H9 (cell line): ENCODE results near the gene C1QTNF9B. TPM values are rescaled to one million over a fixed set of nuclear protein-coding genes. Genes with fewer than 3 reads are reported as not detected.

ENCODE experiments used
- DNase-seq: peaks from one replicate; pipeline ENCODE4 v3.0.0-alpha.2; 2017
- H2AFZ ChIP-seq: one replicate; pipeline ENCODE4 v1.6.1; 2013; ENCODE audit warnings: mild to moderate bottlenecking, low read length, control low read depth, moderate library complexity
- H2AK5ac ChIP-seq: 2 replicates; pipeline ENCODE4 v1.6.1; 2013; ENCODE audit warnings: low read length, control low read depth, mixed read lengths; ENCODE audit not compliant: insufficient read length
- H2BK120ac ChIP-seq: one replicate; pipeline ENCODE4 v1.6.1; 2013; ENCODE audit warnings: low read depth, mild to moderate bottlenecking, low read length, control low read depth, inconsistent platforms; ENCODE audit not compliant: poor library complexity, severe bottlenecking
- H2BK12ac ChIP-seq: 2 replicates; pipeline ENCODE4 v1.6.1; 2013; ENCODE audit warnings: low read length, control low read depth, mixed read lengths, low read depth; ENCODE audit not compliant: insufficient read length
- H2BK15ac ChIP-seq: 2 replicates; pipeline ENCODE4 v1.6.1; 2013; ENCODE audit warnings: low read depth, low read length, control low read depth
- H2BK20ac ChIP-seq: one replicate; pipeline ENCODE4 v1.6.1; 2013; ENCODE audit warnings: low read depth, mild to moderate bottlenecking, low read length, control low read depth, inconsistent platforms; ENCODE audit not compliant: poor library complexity, severe bottlenecking
- H2BK5ac ChIP-seq: 2 replicates; pipeline ENCODE4 v1.6.1; 2013; ENCODE audit warnings: low read length, control low read depth, mixed read lengths; ENCODE audit not compliant: insufficient read length
- H3K14ac ChIP-seq: 2 replicates; pipeline ENCODE4 v1.6.1; 2013; ENCODE audit warnings: low read length, control low read depth; ENCODE audit not compliant: insufficient read depth
- H3K18ac ChIP-seq: 2 replicates; pipeline ENCODE4 v1.6.1; 2013; ENCODE audit warnings: low read depth, mild to moderate bottlenecking, mixed read lengths, low read length, control low read depth; ENCODE audit not compliant: insufficient read length
- H3K23ac ChIP-seq: 2 replicates; pipeline ENCODE4 v1.6.1; 2013; ENCODE audit warnings: low read length, control low read depth, mixed read lengths, low read depth; ENCODE audit not compliant: insufficient read length
- H3K23me2 ChIP-seq: 2 replicates; pipeline ENCODE4 v1.6.1; 2013; ENCODE audit warnings: low read depth, mild to moderate bottlenecking, mixed read lengths, low read length, control low read depth; ENCODE audit not compliant: insufficient read length, poor library complexity, severe bottlenecking
- H3K27ac ChIP-seq: 2 replicates; pipeline ENCODE4 v1.5.1; 2013; ENCODE audit warnings: low read length, control low read depth, mixed read lengths, low read depth; ENCODE audit not compliant: insufficient read length
- H3K27me3 ChIP-seq: 2 replicates; pipeline ENCODE4 v1.6.1; 2013; ENCODE audit warnings: low read length, control low read depth, inconsistent platforms; ENCODE audit not compliant: insufficient read depth
- H3K4ac ChIP-seq: 2 replicates; pipeline ENCODE4 v1.6.1; 2013; ENCODE audit warnings: low read depth, mild to moderate bottlenecking, control low read depth, inconsistent platforms, low read length, moderate library complexity
- H3K4me1 ChIP-seq: 2 replicates; pipeline ENCODE4 v1.6.1; 2013; ENCODE audit warnings: low read length, control low read depth, inconsistent platforms; ENCODE audit not compliant: insufficient read depth
- H3K4me2 ChIP-seq: 2 replicates; pipeline ENCODE4 v1.6.1; 2013; ENCODE audit warnings: low read length, control low read depth, mixed read lengths; ENCODE audit not compliant: insufficient read length, insufficient read depth
- H3K56ac ChIP-seq: 2 replicates; pipeline ENCODE4 v1.6.1; 2013; ENCODE audit warnings: low read depth, mild to moderate bottlenecking, mixed read lengths, low read length, control low read depth; ENCODE audit not compliant: insufficient read length
- H3K79me1 ChIP-seq: 2 replicates; pipeline ENCODE4 v1.6.1; 2013; ENCODE audit warnings: low read depth, mild to moderate bottlenecking, moderate library complexity, low read length, control low read depth, inconsistent platforms; ENCODE audit not compliant: insufficient read depth, poor library complexity, severe bottlenecking
- H3K79me2 ChIP-seq: 2 replicates; pipeline ENCODE4 v1.6.1; 2013; ENCODE audit warnings: low read length, control low read depth, inconsistent platforms; ENCODE audit not compliant: insufficient read depth
- H3K9ac ChIP-seq: 2 replicates; pipeline ENCODE4 v1.6.1; 2013; ENCODE audit warnings: low read length, control low read depth, mixed read lengths; ENCODE audit not compliant: insufficient read length; ENCODE audit errors: extremely low read depth
- H3K9me3 ChIP-seq: one replicate; pipeline ENCODE4 v1.6.1; 2013; ENCODE audit warnings: low read depth, low read length, inconsistent platforms; ENCODE audit not compliant: control insufficient read depth
- H3T11ph ChIP-seq: one replicate; pipeline ENCODE4 v1.6.1; 2013; ENCODE audit warnings: mild to moderate bottlenecking, low read length, control low read depth, inconsistent platforms
- H4K20me1 ChIP-seq: one replicate; pipeline ENCODE4 v1.6.1; 2013; ENCODE audit not compliant: control insufficient read depth, insufficient read length, insufficient read depth
- H4K5ac ChIP-seq: 2 replicates; pipeline ENCODE4 v1.6.1; 2013; ENCODE audit warnings: low read depth, mild to moderate bottlenecking, mixed read lengths, low read length, control low read depth; ENCODE audit not compliant: insufficient read length
- H4K8ac ChIP-seq: replicated peaks from 2 replicates; pipeline ENCODE4 v1.6.1; 2013; ENCODE audit warnings: low read length, control low read depth, mixed read lengths, low read depth; ENCODE audit not compliant: insufficient read length
- H4K91ac ChIP-seq: 2 replicates; pipeline ENCODE4 v1.6.1; 2013; ENCODE audit warnings: low read depth, mild to moderate bottlenecking, moderate library complexity, mixed read lengths, low read length, control low read depth; ENCODE audit not compliant: insufficient read length
- H3K27ac Mint-ChIP-seq, 3 experiments: 2 replicates in 2 of 3; 3 replicates in 1 of 3; pipeline ENCODE4 v1.8.0; 2020 to 2021; ENCODE audit warnings: mixed read lengths in 3 of 3, mild to moderate bottlenecking in 1 of 3, moderate library complexity in 1 of 3
- H3K27me3 Mint-ChIP-seq: 2 replicates; pipeline ENCODE4 v1.8.0; 2021; ENCODE audit warnings: low read depth, mild to moderate bottlenecking, moderate library complexity, mixed read lengths
- H3K36me3 Mint-ChIP-seq, 3 experiments: 2 replicates in 2 of 3; 3 replicates in 1 of 3; pipeline ENCODE4 v1.8.0; 2020 to 2021; ENCODE audit warnings: low read depth in 3 of 3, mixed read lengths in 3 of 3; ENCODE audit not compliant: insufficient read depth in 1 of 3
- H3K4me1 Mint-ChIP-seq, 2 experiments: 2 replicates each; pipeline ENCODE4 v1.8.0; 2020; ENCODE audit warnings: mixed read lengths in 2 of 2
- H3K4me3 Mint-ChIP-seq, 2 experiments: 2 replicates in 1 of 2; 3 replicates in 1 of 2; pipeline ENCODE4 v1.8.0; 2020 to 2021; ENCODE audit warnings: mild to moderate bottlenecking in 2 of 2, mixed read lengths in 2 of 2, moderate library complexity in 1 of 2
- H3K9me3 Mint-ChIP-seq, 2 experiments: 2 replicates in 1 of 2; 3 replicates in 1 of 2; pipeline ENCODE4 v1.8.0; 2020; ENCODE audit warnings: mild to moderate bottlenecking in 2 of 2, mixed read lengths in 2 of 2, moderate library complexity in 1 of 2
- CTCF ChIP-seq: fragments of 200-600 bp; sonication (generic); conservative IDR thresholded peaks from 3 replicates; pipeline ENCODE4 v1.8.0; 2021; ENCODE audit warnings: antibody characterized with exemption, mild to moderate bottlenecking
- WGBS: extraction: QIAGEN DNeasy Blood & Tissue Kit; methylation state at CpG from one replicate; pipeline ENCODE4 v1.1.7; 2013; ENCODE audit warnings: missing lambda C conversion rate, low lambda C conversion rate, mixed read lengths; ENCODE audit not compliant: insufficient read length; ENCODE audit errors: extremely low coverage; 5-methylcytosine and 5-hydroxymethylcytosine counted together
- total RNA-seq: library from RNA; stranded (reverse); gene quantifications from 2 replicates; pipeline ENCODE4 v1.2.1, GENCODE V29; 2021

C1QTNF9B gene
- total RNA-seq, 1 experiment from 2014 or later = not detected

- no peak overlapping the region for H3K23ac ChIP-seq
- no peak overlapping the region for H3K14ac ChIP-seq
- peaks cover 6% of the 10 kb centered on the region for H3K23me2 ChIP-seq
- Mint-ChIP-seq H3K9me3 (no peaks in the 10 kb centered on the region), H3K36me3 (peaks cover 2 to 4% (median 3%) of the 10 kb centered on the region in 3 experiments; a peak in 6 of 7 replicates), H3K4me1 (peaks cover 15 to 18% of the 10 kb centered on the region in 2 experiments), H3K4me3 (peak overlapping the region; percentile 86 to 87), H3K27me3 (no peaks in the 10 kb centered on the region), H3K27ac (no peak overlapping the region)
- no peak overlapping the region for H2BK15ac ChIP-seq
- H4K91ac ChIP-seq = no peak overlapping the region
- H3K4me1 ChIP-seq = no peaks in the 10 kb centered on the region
- no peak overlapping the region for H3K9ac ChIP-seq
- H4K20me1 ChIP-seq = no peaks in the 10 kb centered on the region
- no peak overlapping the region for H4K5ac ChIP-seq
- H3K27ac ChIP-seq = no peak overlapping the region
- H3K79me1 ChIP-seq = no peaks in the 10 kb centered on the region
- 100% methylated on average over 2 of the region's 15 CpGs for WGBS
- H3K9me3 ChIP-seq = no peaks in the 10 kb centered on the region
- no peaks in the 10 kb centered on the region for H3K79me2 ChIP-seq
- H2AFZ ChIP-seq = no peak overlapping the region
- H3K4me2 ChIP-seq = peak overlapping the region; percentile 87
- TF ChIP-seq CTCF = peak; percentile 61
- no peak overlapping the region for H2BK20ac ChIP-seq
- no peak overlapping the region for H2AK5ac ChIP-seq
- H3K4ac ChIP-seq = no peak overlapping the region
- no peak overlapping the region for H3K18ac ChIP-seq
- DNase-seq = no peak
- H3K56ac ChIP-seq = no peak overlapping the region
- no peak overlapping the region for H4K8ac ChIP-seq
- H2BK12ac ChIP-seq = no peak overlapping the region
- no peaks in the 10 kb centered on the region for H3K27me3 ChIP-seq
- H2BK5ac ChIP-seq = no peak overlapping the region
- no peak overlapping the region for H3T11ph ChIP-seq
- no peak overlapping the region for H2BK120ac ChIP-seq
Measured at GRCh38 chr13:23889615-23890607, 7.4 kb downstream of the C1QTNF9B start.
